Measurements from ENCODE around the gene ZFP91.

DNA sequence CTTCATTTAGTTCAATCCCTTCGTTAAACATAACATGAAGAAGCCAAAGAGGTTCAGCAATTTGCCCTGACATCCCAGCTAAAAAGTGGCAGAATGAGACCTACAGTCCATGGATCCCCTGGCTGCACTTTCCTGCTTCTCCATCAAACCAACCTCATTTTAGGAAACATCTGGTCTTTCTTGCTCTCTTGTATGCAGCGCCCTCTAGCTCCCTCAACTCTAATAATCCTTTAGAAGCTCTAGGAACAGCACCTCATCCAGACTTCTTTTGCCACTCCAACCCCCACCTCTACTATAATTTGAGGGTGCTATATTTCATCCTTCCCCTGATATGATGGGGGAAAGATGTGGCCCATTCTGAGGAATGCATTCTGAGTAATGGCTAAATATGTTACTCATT lies 51.0 kb downstream of the ZFP91 start:
- TF ChIP-seq CTCF (IDR thresholded peaks at IDR 0.05) (peak; percentile 19 to 49 (median 44)), POLR2A (IDR thresholded peaks at IDR 0.05) (no peak)
